OCI-LY1 (cell line): Measurements from ENCODE around the gene CACNA2D4.

Experiments used
- H2AFZ ChIP-seq: fragments of 200-600 bp; sonication (generic), shearing (Covaris generic); 2 replicates; pipeline ENCODE4 v1.6.0; 2014; ENCODE audit warnings: antibody characterized with exemption, mild to moderate bottlenecking, low read length
- H3F3A ChIP-seq: fragments of 200-600 bp; sonication (generic), shearing (Covaris generic); 2 replicates; pipeline ENCODE4 v1.6.0; 2014; ENCODE audit warnings: mild to moderate bottlenecking, antibody characterized with exemption, low read length, moderate library complexity; ENCODE audit not compliant: insufficient read depth
- H3K27ac ChIP-seq: fragments of 200-600 bp; sonication (generic); 2 replicates; pipeline ENCODE4 v1.5.1; 2014; ENCODE audit warnings: low read length, mixed run types, mild to moderate bottlenecking, low read depth; ENCODE audit not compliant: poor library complexity, severe bottlenecking
- H3K27me3 ChIP-seq: fragments of 200-600 bp; sonication (generic); 2 replicates; pipeline ENCODE4 v1.6.0; 2014; ENCODE audit warnings: antibody characterized with exemption, mild to moderate bottlenecking, low read length, moderate library complexity; ENCODE audit not compliant: insufficient read depth
- H3K36me3 ChIP-seq: fragments of 200-600 bp; sonication (generic); 2 replicates; pipeline ENCODE4 v1.6.1; 2014; ENCODE audit warnings: mild to moderate bottlenecking, antibody characterized with exemption, low read length, moderate library complexity, mixed read lengths; ENCODE audit not compliant: insufficient read depth
- H3K4me1 ChIP-seq: fragments of 200-600 bp; sonication (generic); 2 replicates; pipeline ENCODE4 v1.5.1; 2014; ENCODE audit warnings: mild to moderate bottlenecking, low read length, moderate library complexity; ENCODE audit not compliant: insufficient read depth, severe bottlenecking
- H3K4me2 ChIP-seq: fragments of 200-600 bp; sonication (generic), shearing (Covaris generic); 2 replicates; pipeline ENCODE4 v1.6.1; 2014; ENCODE audit warnings: low read length
- H3K4me3 ChIP-seq: fragments of 200-600 bp; sonication (generic); 2 replicates; pipeline ENCODE4 v1.5.1; 2014; ENCODE audit warnings: low read length, low read depth, mild to moderate bottlenecking, mixed read lengths; ENCODE audit not compliant: poor library complexity, severe bottlenecking
- H3K79me2 ChIP-seq: fragments of 200-600 bp; shearing (Covaris generic); 2 replicates; pipeline ENCODE4 v1.6.1; 2016; ENCODE audit warnings: mixed run types, low read length, mixed read lengths; ENCODE audit not compliant: insufficient read depth
- H3K9ac ChIP-seq: fragments of 200-600 bp; sonication (generic), shearing (Covaris generic); 2 replicates; pipeline ENCODE4 v1.6.1; 2014; ENCODE audit warnings: mild to moderate bottlenecking, low read length, mixed read lengths
- H3K9me2 ChIP-seq: fragments of 200-600 bp; sonication (generic), shearing (Covaris generic); 2 replicates; pipeline ENCODE4 v1.6.1; 2014; ENCODE audit warnings: low read depth, mild to moderate bottlenecking, low read length, mixed read lengths
- H3K9me3 ChIP-seq: fragments of 200-600 bp; shearing (Covaris generic); 2 replicates; pipeline ENCODE4 v1.6.1; 2014; ENCODE audit warnings: low read length, mixed read lengths
- H4K20me1 ChIP-seq: fragments of 200-600 bp; sonication (generic), shearing (Covaris generic); 2 replicates; pipeline ENCODE4 v1.6.0; 2016; ENCODE audit warnings: mild to moderate bottlenecking, low read length; ENCODE audit not compliant: insufficient read depth
- EZH2 ChIP-seq: fragments of 200-600 bp; sonication (generic), shearing (Covaris generic); IDR thresholded peaks from 2 replicates; pipeline ENCODE4 v1.8.0; 2017; ENCODE audit warnings: borderline replicate concordance, mixed run types, mild to moderate bottlenecking, antibody characterized with exemption, low read length, moderate library complexity, mixed read lengths
- TF ChIP-seq, protein P1 (sequence below): fragments of 200-600 bp; sonication (generic), shearing (Covaris generic); IDR thresholded peaks from 2 replicates; pipeline ENCODE4 v1.5.1; 2017; ENCODE audit warnings: mild to moderate bottlenecking, antibody characterized with exemption, low read length, moderate library complexity, mixed read lengths

CACNA2D4 gene

GRCh38 chr12:1848146-1848545, 70.3 kb downstream of the CACNA2D4 start:
- H3K79me2 ChIP-seq: no peaks in the 10 kb centered on the region
- no peak overlapping the region for H3K9ac ChIP-seq
- no peaks in the 10 kb centered on the region for H3K36me3 ChIP-seq
- H3K9me3 ChIP-seq: no peaks in the 10 kb centered on the region
- no peaks in the 10 kb centered on the region for H4K20me1 ChIP-seq
- no peak overlapping the region for H2AFZ ChIP-seq
- no peak overlapping the region for H3K27ac ChIP-seq
- TF ChIP-seq, protein P1, sequence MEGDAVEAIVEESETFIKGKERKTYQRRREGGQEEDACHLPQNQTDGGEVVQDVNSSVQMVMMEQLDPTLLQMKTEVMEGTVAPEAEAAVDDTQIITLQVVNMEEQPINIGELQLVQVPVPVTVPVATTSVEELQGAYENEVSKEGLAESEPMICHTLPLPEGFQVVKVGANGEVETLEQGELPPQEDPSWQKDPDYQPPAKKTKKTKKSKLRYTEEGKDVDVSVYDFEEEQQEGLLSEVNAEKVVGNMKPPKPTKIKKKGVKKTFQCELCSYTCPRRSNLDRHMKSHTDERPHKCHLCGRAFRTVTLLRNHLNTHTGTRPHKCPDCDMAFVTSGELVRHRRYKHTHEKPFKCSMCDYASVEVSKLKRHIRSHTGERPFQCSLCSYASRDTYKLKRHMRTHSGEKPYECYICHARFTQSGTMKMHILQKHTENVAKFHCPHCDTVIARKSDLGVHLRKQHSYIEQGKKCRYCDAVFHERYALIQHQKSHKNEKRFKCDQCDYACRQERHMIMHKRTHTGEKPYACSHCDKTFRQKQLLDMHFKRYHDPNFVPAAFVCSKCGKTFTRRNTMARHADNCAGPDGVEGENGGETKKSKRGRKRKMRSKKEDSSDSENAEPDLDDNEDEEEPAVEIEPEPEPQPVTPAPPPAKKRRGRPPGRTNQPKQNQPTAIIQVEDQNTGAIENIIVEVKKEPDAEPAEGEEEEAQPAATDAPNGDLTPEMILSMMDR: no peak
- TF ChIP-seq EZH2: no peak
- no peak overlapping the region for H3K4me2 ChIP-seq
- H3K27me3 ChIP-seq: peaks cover 17% of the 10 kb centered on the region; the same call in 1 of the 2 replicates
- H3K9me2 ChIP-seq: no peaks in the 10 kb centered on the region
- H3K4me3 ChIP-seq: no peak overlapping the region
- no peaks in the 10 kb centered on the region for H3F3A ChIP-seq
- no peaks in the 10 kb centered on the region for H3K4me1 ChIP-seq

DNA sequence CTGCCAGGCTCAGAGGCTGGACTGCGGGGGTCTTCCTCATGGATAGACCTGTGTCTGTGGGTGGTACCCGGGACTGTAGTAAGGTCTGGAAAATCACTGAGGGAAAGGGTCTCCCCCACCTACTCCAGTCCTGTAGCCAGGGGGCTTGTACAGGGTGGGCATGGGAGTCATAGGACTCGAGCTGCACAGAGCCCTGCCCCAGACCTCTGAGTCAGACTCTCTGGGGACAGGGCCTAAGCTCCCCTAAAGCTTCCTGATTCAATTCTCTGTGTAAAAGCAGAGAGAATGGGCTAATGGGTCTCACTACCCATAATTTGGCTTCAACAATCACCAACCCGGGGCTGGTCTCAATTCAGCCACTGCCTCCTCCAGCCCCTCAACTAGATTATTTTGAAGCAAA, 71.0 kb downstream of the CACNA2D4 start:
- Histone ChIP-seq H3K36me3 (no peaks in the 10 kb centered on the region), H3K27ac (no peak overlapping the region), H3K79me2 (no peaks in the 10 kb centered on the region), H3F3A (no peaks in the 10 kb centered on the region), H3K9ac (no peak overlapping the region), H3K4me2 (no peak overlapping the region), H3K4me1 (no peaks in the 10 kb centered on the region), H4K20me1 (no peaks in the 10 kb centered on the region), H3K27me3 (peaks cover 17% of the 10 kb centered on the region; the same call in 1 of the 2 replicates), H3K4me3 (no peak overlapping the region), H3K9me3 (no peaks in the 10 kb centered on the region), H2AFZ (no peak overlapping the region), H3K9me2 (no peaks in the 10 kb centered on the region)
- TF ChIP-seq, protein P1: no peak
- no peak for TF ChIP-seq EZH2

DNA sequence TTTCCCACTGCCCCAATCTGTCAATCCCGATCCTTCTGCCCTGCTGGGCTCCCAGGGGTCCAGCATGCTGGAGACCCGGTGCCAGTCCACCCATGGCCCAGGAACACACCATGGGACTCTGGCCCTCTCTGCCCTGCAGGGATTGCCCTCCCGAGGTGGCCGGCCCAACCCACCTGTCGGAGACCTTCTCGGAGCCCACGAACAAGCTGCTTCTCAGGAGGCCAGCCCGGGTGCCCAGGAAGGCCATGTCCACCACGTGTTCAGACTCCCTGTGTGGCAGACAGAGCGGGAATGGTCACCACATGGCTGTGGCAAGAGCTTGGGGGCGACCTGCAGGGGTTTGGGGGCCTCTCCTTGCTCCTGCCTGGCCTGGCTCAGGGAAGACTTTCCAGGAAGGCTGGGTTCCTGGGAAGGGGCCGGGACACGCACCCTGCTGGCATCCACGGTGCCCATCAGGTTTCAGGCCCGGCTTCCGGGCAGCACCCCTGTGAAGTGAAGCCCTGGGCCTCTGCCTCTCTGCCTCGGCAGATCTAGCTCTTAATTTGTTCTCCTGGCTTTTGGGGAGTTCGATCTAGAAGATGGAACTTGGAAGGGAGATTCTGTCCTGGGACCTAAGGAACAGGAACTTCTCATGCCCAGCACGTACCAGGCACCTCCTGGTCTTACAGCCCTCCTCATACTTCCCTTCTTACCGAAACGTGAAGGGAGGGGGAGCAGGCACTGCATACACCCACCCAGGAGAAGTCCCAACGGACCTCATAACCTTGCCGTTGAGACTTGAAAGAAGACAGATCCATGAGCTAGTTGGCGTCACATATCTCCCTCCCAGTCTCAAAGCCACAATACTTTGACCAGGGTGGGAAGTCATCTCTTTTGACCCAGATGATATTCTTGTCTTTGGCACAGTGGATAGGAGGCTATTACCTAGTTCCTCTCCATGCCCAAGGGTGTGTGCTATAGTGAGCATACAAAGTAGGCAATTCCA, 71.7 kb downstream of the CACNA2D4 start:
- H3K27me3 ChIP-seq: peaks cover 17% of the 10 kb centered on the region; the same call in 1 of the 2 replicates
- H3K36me3 ChIP-seq: no peaks in the 10 kb centered on the region
- no peak overlapping the region for H3K4me3 ChIP-seq
- TF ChIP-seq EZH2: no peak
- TF ChIP-seq, protein P1: no peak
- no peaks in the 10 kb centered on the region for H3K9me3 ChIP-seq
- H4K20me1 ChIP-seq: no peaks in the 10 kb centered on the region
- no peaks in the 10 kb centered on the region for H3K4me1 ChIP-seq
- no peak overlapping the region for H3K9ac ChIP-seq
- H3K79me2 ChIP-seq: no peaks in the 10 kb centered on the region
- H3F3A ChIP-seq: no peaks in the 10 kb centered on the region
- no peak overlapping the region for H3K4me2 ChIP-seq
- H3K9me2 ChIP-seq: no peaks in the 10 kb centered on the region
- H2AFZ ChIP-seq: no peak overlapping the region
- no peak overlapping the region for H3K27ac ChIP-seq
